Posterior vena cava (tissue), 2 donors: ENCODE results near the gene ADGRF3. TPM values are rescaled to one million over a fixed set of nuclear protein-coding genes. Genes with fewer than 3 reads are reported as not detected.
A peak's percentile ranks its signal among the peaks of the same experiment; 100 is the strongest.
"Not testable (repeated sequence)": the region's sequence is repeated elsewhere in the genome, so short reads cannot be mapped to it uniquely, and the experiment has no call there.

Source experiments
- DNase-seq: peaks from one replicate; pipeline ENCODE4 v3.0.0-alpha.2; 2020; ENCODE audit warnings: low spot score
- intact Hi-C, 2 donors: fragments of 100-400 bp; cut with DNase I; formaldehyde crosslinking; loops; one replicate each; pipeline versions ENCODE4 v1.14.1 to v1.14.2; 2022 to 2023
- long read RNA-seq, 2 donors: library from polyadenylated mRNA; unstranded; transcript quantifications; one replicate each; pipeline ENCODE4 v2.0.0, GENCODE V29; 2020 to 2021
- total RNA-seq, 2 donors: library from RNA; stranded (reverse); fragmentation: NEBNext Ultra II Directional; extraction: Animal tissue kit (Norgen Biotek cat#: 25700); gene quantifications; one replicate each; pipeline ENCODE4 v1.2.1, GENCODE V29; 2021
- donor health status: DM: yes; HTN: yes; CAD: no.
- donor health status: DM: yes; HTN: yes; CAD: no.

ADGRF3 gene
- total RNA-seq, result not detected
- long read RNA-seq, donor 1, result 0 reads
- long read RNA-seq, donor 2, result 0 reads

GRCh38 chr2:26346454-26347053, at the start of gene ADGRF3:
TSS of gene ADGRF3 (minus strand) at chr2:26346789. CDS start at chr2:26346234, 555 bp downstream.
- intact Hi-C loops, result loop anchor here in 1 of 2 donors (5.0 kb wide), 1 partner anchor 94 kb away; no protein-coding TSS in a partner anchor
- peak; percentile 84 for DNase-seq

- DNase-seq, result no peak
- intact Hi-C loops, result no loop called here
Measured at GRCh38 chr2:26395394-26395793, 48.8 kb upstream of the ADGRF3 start.

GRCh38 chr2:26394694-26395093, 48.1 kb upstream of the ADGRF3 start:
- intact Hi-C loops, result no loop called here
- DNase-seq, result no peak

- no peak for DNase-seq
- intact Hi-C loops, result no loop called here
Measured at GRCh38 chr2:26387189-26387588, 40.6 kb upstream of the ADGRF3 start.

- no peak for DNase-seq
- intact Hi-C loops, result no loop called here
Measured at GRCh38 chr2:26384597-26384996, 38.0 kb upstream of the ADGRF3 start.

GRCh38 chr2:26384183-26384582, 37.6 kb upstream of the ADGRF3 start:
- intact Hi-C loops, result no loop called here
- no peak for DNase-seq

- no peak for DNase-seq
- intact Hi-C loops, result no loop called here
Measured at GRCh38 chr2:26382564-26382963, 36.0 kb upstream of the ADGRF3 start.

- no peak for DNase-seq
- intact Hi-C loops, result no loop called here
Measured at GRCh38 chr2:26380281-26380680, 33.7 kb upstream of the ADGRF3 start.

- intact Hi-C loops, result no loop called here
- DNase-seq, result no peak
Measured at GRCh38 chr2:26376799-26377198, 30.2 kb upstream of the ADGRF3 start.

GRCh38 chr2:26370909-26371308, 24.3 kb upstream of the ADGRF3 start:
- intact Hi-C loops, DNase-seq: not testable (repeated sequence)

GRCh38 chr2:26369664-26370063, 23.1 kb upstream of the ADGRF3 start:
- intact Hi-C loops, DNase-seq: not testable (repeated sequence)

- intact Hi-C loops, result no loop called here
- DNase-seq, result no peak
Measured at GRCh38 chr2:26366957-26367356, 20.4 kb upstream of the ADGRF3 start.

- intact Hi-C loops, result no loop called here
- DNase-seq, result no peak
Measured at GRCh38 chr2:26364669-26365068, 18.1 kb upstream of the ADGRF3 start.

GRCh38 chr2:26363958-26364357, 17.4 kb upstream of the ADGRF3 start:
- intact Hi-C loops, result no loop called here
- no peak for DNase-seq

- intact Hi-C loops, result no loop called here
- no peak for DNase-seq
Measured at GRCh38 chr2:26363323-26363722, 16.7 kb upstream of the ADGRF3 start.

- no peak for DNase-seq
- intact Hi-C loops, result no loop called here
Measured at GRCh38 chr2:26359886-26360473, 13.4 kb upstream of the ADGRF3 start.

- intact Hi-C loops, result no loop called here
- DNase-seq, result no peak
Measured at GRCh38 chr2:26356771-26357170, 10.2 kb upstream of the ADGRF3 start.

GRCh38 chr2:26356111-26356510, 9.5 kb upstream of the ADGRF3 start:
- no peak for DNase-seq
- intact Hi-C loops, result no loop called here

- no peak for DNase-seq
- intact Hi-C loops, result no loop called here
Measured at GRCh38 chr2:26355038-26355995, 8.7 kb upstream of the ADGRF3 start.

- intact Hi-C loops, DNase-seq: not testable (repeated sequence)
Measured at GRCh38 chr2:26354469-26354868, 7.9 kb upstream of the ADGRF3 start.
